HG03097 (cell line): ENCODE measurements around the gene PRKG1.

Experiments used
- ATAC-seq: cut with Tn5 transposase; IDR thresholded peaks from one replicate; pipeline ENCODE4 v1.9.1; 2021; ENCODE audit not compliant: unreplicated experiment, low FRiP score

Gene PRKG1

DNA sequence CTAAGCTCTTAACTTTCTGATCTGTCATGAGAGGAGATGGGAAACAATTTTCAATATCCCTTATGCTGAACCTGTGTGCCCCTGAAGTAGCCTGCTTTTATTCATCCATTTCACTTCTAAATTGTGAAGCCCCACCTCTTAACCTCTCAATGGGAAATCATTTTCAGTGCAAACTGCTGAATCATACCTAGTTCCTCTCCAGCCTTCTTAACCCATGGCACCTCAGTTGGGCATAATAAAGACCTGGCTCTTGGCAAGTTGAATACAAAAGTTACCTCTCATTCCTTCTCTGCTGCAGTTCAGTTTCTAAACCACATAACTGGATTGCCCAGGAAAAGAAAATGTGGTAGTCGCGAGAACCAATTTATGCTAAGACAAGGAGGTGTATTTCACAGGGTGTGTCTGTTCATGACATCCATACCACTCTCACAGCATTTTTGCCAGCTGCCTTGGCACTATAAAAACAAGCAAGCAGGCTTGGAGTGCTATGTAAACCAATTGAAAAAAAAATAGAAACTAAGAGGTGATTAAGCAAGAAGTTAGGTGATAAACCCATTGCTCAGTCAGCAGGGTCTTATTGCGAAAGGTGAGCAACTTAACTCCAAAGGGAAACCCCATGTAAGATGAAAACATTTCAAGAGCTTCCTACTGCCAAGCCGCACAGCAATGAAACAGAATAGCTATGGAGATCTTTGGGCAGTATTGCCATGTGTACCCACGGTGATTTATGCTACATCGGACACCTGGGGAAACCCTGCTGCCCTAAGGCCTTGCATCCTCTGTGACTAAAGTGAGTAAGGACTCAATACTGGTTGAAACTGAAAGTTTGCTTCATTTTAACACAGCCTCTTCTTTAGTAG lies 1182.8 kb downstream of the PRKG1 start:
- peak; percentile 99 for ATAC-seq

DNA sequence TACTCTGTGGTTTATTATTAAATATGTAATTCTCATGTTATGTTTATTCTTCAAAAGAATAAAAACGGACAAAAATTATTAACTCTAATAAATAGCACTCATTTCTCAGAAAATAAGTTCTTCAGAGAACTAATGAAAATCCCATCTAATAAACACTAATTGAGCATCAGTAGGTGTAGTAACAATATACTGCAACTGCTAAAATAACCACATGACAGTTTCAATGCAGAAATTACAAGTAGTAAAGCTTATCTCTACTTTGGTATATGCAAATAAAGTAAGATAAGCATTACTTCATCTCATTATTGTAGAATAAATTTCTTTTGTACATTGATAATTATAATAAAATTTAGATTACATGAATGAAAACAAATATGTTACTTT lies 1183.4 kb downstream of the PRKG1 start:
- peak; percentile 77 for ATAC-seq

DNA sequence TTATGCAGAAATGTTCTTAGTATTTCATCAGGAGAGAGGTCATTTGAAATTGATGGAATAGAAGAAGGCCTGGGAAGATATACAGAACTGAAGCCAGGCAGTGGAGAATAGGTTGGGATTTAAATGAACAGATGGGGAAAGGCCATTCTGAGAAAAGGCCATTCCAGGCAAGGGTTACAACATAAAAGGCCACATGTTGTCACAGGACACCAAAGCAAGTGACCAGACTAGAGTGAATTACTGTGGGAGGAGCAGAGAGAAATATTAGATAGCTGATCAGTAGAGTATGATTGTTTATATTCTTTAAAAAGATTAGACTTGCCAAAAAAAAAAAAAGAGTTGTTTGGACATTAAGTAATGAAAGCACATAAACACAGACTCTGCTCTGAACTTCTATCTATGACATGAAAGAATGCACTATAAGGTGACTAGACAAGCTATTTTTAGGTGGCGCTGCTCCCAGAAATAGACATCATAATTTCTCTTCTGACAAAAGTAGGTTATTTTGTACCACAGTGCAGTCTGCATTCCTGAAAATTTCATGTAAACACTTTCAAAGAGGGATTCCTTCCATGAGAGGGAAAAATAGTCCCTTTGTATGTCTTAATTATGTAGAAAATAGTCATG lies 1184.6 kb downstream of the PRKG1 start:
- ATAC-seq, result no peak

DNA sequence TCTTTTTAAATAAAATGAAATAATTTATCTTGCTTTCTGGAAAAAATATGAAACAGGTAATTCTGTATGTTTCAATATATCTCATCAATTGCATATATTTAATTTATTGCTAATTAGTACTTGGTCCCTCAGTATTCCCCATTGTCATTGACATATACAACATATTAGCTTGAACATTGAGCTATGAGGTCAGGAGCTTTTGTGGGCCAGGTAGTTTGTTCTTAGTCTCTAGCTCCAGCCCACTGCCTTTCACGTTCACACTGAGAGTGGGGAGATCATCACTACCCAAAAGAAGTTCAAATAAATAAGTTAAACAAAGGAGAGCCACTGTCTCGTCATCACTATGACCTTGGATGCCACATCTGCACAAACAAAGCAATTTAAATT lies 1185.1 kb downstream of the PRKG1 start:
- no peak for ATAC-seq

DNA sequence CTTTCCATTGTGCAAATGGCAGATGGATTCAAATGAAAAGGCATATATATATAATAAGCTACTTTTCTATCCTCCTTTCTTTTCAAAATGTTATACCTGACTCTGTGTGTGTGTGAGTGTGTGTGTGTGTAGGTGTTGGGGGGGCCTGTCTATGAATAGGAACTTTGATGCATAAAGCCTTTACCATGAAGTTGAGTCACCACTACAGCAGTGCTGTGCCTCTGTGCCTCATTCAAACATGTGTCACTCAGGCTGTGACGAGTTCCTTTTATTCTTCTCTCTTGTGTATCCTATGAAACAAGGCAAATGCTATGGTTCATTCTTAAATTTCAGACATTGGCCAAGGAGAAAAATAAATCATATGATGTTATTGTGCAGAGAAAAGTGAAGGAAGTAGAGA lies 1187.1 kb downstream of the PRKG1 start:
- ATAC-seq, result no peak

DNA sequence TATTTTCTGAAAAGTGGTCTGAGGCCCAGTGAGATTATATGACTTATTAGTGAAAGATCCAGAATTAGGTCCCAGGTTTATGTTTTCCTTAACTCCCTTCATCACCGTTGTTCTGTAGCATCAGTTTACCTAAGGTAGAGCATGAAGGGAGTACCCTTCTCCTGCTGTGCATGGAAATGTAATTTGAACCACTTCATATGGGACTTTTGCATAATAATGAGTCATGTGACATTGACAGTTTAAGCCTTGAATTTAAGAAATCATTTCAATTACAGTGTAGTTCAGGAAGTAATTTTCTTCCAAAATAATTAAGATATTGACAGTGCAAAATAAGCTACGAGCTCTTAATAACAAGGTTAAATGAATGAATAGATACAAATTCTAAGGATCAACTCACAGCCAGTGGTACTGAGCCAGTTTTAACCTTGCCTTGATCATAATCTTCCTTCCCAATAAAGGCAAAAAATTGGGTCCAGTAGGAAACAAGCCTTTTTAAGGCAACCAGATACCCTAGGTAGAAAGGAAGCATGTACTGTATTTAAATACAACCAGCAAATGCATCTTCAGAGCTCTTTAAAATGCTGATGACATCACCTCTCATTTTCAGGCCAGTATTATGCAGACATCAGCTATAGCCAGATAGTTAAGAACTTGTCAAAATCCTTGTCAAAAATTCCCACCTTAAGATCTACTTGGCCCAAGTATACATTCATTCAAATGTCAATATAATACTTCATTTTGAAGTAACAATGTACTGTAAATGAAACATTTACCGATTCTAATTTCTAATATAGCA lies 1191.0 kb downstream of the PRKG1 start:
- ATAC-seq, result no peak

DNA sequence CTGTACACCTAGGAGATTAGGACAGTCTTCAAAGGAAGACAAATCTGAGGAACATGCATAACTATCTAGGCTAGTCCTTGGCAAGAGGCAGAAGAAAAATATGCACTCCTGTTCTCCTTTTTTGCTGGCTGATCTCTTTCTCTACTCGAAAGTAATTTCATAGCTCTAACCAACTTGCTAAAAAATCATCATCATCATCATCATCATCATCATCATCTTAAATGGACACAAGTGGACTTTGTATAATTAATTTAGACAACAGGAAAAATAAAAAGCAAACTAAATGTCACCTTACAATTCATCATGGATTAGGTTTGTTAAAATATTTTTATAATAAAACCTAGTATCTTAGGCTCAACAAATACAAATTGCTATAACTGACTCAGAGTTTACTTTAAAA lies 1192.6 kb downstream of the PRKG1 start:
- no peak for ATAC-seq

DNA sequence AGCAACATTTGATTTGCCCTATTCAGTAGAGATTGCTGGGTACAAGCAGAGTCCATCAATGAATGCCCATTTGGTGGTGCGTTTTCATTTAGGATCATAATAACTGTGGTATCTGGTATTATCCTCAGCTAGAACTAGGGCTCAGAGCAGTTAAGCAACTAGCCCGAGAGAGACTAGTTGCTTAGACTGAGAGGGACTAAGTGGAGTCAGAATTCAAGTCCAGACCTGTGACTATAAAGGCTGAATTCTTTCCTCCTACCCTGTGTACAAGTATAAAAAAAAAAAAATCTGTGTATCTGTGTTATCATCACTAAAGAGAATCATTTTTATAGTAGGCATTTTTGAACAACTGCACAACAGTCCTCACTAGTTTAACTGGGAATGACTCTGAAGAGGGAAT lies 1194.5 kb downstream of the PRKG1 start:
- ATAC-seq, result no peak

DNA sequence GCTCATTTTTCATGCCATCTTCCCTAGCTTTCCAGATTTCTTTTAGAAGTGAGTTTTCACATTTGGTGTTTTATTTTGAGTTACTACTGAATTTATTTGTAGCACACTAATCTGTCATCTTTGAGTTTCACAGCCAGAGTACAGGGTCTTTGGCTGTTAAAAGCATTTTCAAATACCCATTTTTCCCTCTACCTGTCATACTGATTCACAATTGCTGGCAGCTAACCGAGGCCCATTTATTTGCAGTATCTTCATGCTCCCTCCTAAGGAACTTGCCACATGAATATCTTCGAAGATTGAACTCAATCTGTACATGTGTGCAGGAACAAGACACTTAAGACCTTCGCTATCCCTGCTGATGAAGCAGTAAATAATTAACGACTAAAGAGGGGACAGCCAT lies 1194.9 kb downstream of the PRKG1 start:
- no peak for ATAC-seq

DNA sequence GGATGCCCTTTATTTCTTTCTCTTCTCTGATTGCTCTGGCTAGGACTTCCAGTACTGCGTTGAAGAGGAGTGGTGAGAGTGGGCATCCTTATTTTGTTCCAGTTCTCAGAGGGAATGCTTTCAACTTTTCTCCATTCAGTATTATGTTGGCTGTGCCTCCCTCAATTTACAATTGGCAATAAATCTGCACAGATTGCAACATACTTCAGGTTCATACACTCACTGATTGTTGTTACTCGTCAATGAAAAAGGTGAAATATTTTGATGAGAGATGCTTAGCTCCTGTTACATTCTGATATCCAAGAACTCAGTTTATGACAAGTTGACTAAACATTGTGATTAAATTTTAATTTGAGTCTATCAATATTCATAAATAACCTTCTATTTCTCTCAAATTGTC lies 1201.9 kb downstream of the PRKG1 start:
- no peak for ATAC-seq

DNA sequence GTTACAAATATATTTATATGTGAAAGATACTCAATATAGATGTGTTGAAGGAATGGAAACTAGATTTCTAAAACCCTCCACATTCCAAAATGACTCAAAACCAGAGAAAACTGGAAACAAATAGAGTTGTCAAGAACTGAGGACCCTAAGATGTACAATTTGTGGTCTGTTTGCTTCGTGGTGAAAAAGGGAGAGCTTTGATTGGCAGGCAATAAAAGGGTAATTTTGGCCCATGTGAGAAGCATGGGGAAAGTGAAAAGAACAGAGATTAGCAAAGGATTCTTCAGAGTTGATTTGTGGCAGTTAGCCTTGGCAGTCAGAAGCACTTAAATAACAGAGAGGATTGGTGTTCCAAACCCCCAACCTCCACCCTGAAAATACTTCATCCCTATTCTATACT lies 1202.7 kb downstream of the PRKG1 start:
- no peak for ATAC-seq

DNA sequence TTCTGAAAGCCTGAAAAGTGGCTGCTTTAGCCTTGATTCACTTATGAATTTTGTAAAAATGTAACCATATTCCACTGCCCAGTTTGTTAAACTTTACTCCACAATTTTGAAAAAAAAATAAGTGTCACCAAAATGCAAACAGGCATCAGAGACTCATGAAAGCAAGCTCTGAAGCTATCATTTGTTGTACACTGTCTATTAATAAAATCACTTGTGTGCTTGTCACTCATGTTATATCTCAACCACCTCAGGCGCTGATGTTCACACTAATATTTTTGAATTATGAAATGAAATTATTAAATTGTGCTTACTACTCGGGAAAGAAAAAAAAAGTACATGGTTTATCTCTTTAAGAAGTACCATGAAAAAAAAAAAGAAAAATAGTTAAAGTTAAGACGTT lies 1205.3 kb downstream of the PRKG1 start:
- no peak for ATAC-seq

DNA sequence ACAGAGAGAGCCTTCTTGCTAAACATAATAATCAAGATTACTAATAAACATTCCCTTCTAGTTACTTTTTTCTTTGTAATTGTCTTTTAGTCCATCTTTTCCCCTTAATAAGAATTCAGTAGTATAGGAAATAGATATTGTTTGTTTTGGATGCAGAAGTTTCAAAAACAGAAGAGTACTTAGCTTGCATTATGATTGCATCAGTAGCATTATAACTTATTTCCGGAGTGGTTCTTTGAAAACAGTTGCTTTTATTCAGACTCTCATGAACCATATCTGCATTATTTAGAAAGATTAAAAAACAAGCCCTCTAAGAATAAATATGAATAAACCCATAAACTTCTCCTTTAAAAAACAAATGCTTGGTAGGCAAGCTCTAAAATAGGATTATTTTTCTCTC lies 1205.8 kb downstream of the PRKG1 start:
- ATAC-seq, result no peak

DNA sequence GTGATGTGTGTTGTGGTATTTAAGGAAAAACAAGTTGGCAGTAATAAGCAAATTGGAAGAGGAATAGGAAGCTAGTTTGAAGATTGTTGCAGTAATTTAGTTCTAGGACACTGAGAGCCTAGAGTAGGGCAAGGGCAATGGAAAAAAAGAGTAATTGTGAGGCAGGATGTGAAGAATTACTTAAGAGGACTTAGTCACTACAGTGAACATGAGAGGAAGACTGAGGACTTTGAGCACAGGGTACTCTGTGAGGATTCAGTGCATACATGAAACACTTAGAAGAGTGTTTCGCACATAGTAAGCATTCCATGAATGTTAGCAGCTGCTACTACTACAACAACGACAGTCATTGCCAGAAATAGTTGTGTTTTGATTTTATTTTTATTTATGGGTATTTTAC lies 1208.9 kb downstream of the PRKG1 start:
- no peak for ATAC-seq

DNA sequence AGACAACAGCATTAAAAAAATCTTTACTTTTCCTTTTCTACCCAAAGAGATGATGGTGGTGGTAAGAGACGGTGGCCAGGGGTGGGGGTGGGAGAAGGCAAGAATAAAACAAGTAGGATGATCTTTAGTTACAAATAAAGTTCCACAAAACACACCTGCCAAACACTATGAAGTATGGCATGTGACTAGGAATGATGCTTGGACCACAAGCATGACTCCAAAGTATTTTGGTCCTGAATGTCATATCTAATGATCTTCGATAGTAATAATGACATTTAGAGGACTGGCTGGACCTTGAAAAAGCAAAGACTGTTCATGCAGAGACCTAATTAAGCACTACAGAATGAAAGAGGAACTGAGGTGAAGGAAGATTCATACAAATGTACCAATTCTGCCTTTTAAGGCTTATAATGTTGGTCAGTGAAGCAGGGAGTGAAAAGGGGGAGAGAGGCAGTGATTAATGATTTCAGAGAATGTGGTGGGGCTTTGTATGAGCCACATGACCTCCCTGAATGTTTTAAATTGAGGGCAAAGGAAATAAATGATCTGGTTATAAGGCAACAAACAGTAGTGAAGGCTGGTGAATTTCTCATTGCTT lies 1210.2 kb downstream of the PRKG1 start:
- ATAC-seq, result no peak

DNA sequence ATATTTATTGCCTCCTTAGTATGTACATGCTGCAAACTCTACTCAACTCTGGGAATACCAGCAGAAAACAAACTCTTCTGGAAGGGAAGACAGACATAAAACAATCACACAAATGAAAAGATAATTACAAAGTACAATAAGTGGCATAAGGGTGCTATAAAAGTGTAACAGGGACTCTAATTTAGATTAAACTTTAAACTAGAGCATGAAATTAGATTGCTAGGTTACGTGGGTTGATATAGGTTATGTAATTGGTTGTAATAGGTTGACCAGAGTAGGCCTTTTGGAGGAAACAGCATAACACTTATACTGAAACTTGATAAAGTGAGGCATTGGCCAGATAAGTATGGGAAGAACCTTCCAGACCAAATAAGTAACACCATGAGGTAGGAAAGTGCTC lies 1213.6 kb downstream of the PRKG1 start:
- ATAC-seq, result no peak

DNA sequence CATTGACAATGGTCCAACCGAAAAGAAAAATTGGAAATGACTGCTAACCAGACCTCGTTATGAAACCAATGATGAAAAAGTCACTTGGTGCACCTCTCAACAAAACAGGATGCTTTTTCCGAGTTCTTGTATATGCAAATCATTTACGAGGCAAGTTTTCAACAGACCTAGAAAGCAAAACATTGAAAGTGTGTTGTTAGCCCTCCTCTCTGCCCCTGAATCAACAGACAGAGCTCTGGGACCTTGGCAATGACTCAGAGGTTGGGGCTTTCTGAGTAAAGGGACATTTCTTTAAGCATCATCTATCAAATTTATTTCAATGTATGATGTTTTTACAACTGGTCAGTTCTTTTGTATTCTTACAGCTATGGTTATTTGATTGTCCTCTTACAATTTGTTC lies 1223.5 kb downstream of the PRKG1 start:
- ATAC-seq, result no peak

DNA sequence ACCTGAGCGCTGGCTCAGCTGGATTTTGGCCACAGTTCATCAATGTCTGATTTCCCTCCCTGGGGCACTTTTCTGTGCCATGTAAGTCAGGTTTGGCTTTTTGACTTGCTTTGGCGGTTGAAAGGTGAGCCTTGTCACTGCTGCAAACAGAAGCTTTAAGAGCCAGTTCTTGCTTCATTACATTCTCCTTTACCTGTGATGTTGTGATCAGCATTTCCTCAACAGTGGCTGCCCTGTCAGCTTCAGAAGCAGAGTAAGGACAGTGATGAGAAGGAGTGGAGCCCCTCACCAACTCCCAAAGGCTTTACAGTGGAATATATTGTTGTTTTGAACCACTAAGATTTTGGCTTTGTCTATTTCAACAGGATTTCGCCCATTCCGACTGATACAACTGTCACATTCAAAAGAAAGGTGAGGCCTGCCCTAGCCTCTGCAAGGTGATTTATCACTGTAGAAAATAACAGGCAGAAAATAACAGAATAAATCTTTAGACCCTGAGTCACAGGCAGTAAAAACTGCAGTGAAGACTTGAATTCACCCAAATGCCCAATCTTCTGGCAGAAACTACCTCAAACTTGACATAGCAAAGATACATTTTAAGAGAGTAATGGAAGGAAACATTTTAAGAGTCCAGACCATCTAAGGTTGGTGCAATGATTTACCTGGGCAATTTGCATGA lies 1226.5 kb downstream of the PRKG1 start:
- ATAC-seq, result no peak

DNA sequence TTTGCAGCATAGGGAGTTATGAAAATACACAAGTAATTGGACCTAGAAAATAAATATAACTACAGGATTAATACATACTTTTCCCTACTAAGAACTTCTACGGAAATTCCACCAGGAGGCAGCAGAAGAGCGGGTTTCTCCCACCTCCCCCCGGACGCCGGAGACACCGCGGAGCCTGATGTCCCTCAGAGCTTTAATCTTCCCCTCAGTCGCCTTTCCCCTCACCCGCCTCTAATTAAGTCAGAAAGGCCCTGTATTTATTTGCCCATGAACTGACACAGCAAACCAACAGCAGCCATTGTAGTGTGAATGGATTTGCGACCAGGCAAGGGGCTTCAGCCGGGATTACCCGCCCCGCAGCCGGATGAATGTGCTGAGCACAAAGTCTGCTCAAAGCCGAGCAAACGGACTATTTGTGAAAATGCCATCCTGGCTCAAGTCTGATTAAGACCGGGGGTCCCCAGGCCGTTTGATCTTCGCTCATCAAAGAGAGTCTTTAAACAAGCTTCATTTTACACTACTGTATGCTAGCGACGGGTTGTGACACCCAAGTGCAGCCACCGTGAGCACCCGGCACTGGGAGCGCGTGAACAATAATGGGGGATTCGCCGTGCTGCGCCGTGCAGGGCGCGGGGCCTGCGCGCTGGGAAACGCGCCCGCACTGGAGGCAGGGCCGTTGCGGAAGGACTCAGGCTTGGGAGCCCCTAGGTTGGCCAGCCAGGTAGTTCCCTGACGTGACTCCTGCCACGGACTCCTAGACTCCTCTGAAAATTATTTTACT lies 1234.2 kb downstream of the PRKG1 start:
- ATAC-seq, result peak; percentile 75

DNA sequence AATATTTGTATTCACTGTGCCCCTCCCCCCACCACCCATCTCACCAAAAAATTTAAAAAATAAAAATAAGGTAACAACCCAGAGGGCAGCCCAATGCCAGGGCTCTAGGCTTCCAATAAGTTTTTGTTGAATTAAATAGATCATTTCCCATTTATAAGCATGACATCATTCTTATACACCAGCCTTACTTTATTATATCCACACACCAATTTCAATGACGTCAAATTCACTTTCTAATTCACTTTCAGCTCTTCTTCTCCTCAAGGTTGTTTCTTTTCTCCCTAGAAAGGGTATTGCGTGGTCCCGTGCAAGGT lies 1238.6 kb downstream of the PRKG1 start:
- ATAC-seq, result no peak
